Endodermal cell (in vitro differentiated cells): ENCODE results near the gene PRR4. TPM values are rescaled to one million over a fixed set of nuclear protein-coding genes. Genes with fewer than 3 reads are reported as not detected.

ENCODE experiments used
- DNase-seq: peaks from one replicate; pipeline ENCODE4 v3.0.0-alpha.2; 2017
- H3K27ac ChIP-seq: 2 replicates; pipeline ENCODE4 v1.5.1; 2013; ENCODE audit warnings: mild to moderate bottlenecking, low read depth, low read length, moderate library complexity
- H3K27me3 ChIP-seq: 2 replicates; pipeline ENCODE4 v1.6.1; 2013; ENCODE audit warnings: mild to moderate bottlenecking, low read length, moderate library complexity; ENCODE audit not compliant: insufficient read depth, control insufficient read depth, poor library complexity, severe bottlenecking
- H3K36me3 ChIP-seq: 2 replicates; pipeline ENCODE4 v1.7.0; 2013; ENCODE audit warnings: mild to moderate bottlenecking, low read length, moderate library complexity; ENCODE audit not compliant: control insufficient read depth, insufficient read depth
- H3K4me1 ChIP-seq: one replicate; pipeline ENCODE4 v1.7.0; 2013; ENCODE audit warnings: low read length; ENCODE audit not compliant: control insufficient read depth, insufficient read depth
- H3K4me3 ChIP-seq: 2 replicates; pipeline ENCODE4 v1.5.1; 2013; ENCODE audit warnings: mild to moderate bottlenecking, low read length, moderate library complexity
- H3K9ac ChIP-seq: 2 replicates; pipeline ENCODE4 v1.6.1; 2013; ENCODE audit warnings: mild to moderate bottlenecking, low read length, moderate library complexity; ENCODE audit not compliant: poor library complexity, severe bottlenecking; ENCODE audit errors: extremely low read depth
- H3K9me3 ChIP-seq: 2 replicates; pipeline ENCODE4 v1.6.1; 2013; ENCODE audit warnings: mild to moderate bottlenecking, low read length, moderate library complexity; ENCODE audit not compliant: control insufficient read depth
- H3K27ac Mint-ChIP-seq: 2 replicates; pipeline ENCODE4 v1.8.0; 2020; ENCODE audit warnings: mixed read lengths
- H3K27me3 Mint-ChIP-seq: 2 replicates; pipeline ENCODE4 v1.8.0; 2021; ENCODE audit warnings: mild to moderate bottlenecking, mixed read lengths; ENCODE audit not compliant: insufficient read depth
- H3K36me3 Mint-ChIP-seq: 2 replicates; pipeline ENCODE4 v1.8.0; 2020; ENCODE audit warnings: low read depth, mixed read lengths
- H3K4me1 Mint-ChIP-seq: 2 replicates; pipeline ENCODE4 v1.8.0; 2020; ENCODE audit warnings: mixed read lengths
- H3K4me3 Mint-ChIP-seq: 2 replicates; pipeline ENCODE4 v1.8.0; 2020; ENCODE audit warnings: mild to moderate bottlenecking, moderate library complexity, mixed read lengths
- H3K9me3 Mint-ChIP-seq: 2 replicates; pipeline ENCODE4 v1.8.0; 2020; ENCODE audit warnings: mild to moderate bottlenecking, mixed read lengths
- WGBS, 2 experiments: methylation state at CpG; one replicate each; pipeline versions ENCODE4 v1.1.5 to v1.1.7; 2013; ENCODE audit warnings: missing lambda C conversion rate in 2 of 2, mixed read lengths in 1 of 2; ENCODE audit not compliant: insufficient coverage in 1 of 2, insufficient read length in 1 of 2; 5-methylcytosine and 5-hydroxymethylcytosine counted together
- total RNA-seq, 2 donors: library from RNA; stranded (reverse); fragmentation: NEBNext Ultra II Directional in 1 of 2; extraction: Animal tissue kit (Norgen Biotek cat#: 25700) in 1 of 2; gene quantifications; 2 replicates in 1 of 2; 3 replicates in 1 of 2; pipeline ENCODE4 v1.2.1, GENCODE V29; 2021
- TF ChIP-seq, protein P1 (sequence below): fragments of 200-600 bp; sonication (generic); conservative IDR thresholded peaks from 2 replicates; pipeline ENCODE4 v1.5.0; 2021; ENCODE audit warnings: antibody characterized with exemption, mild to moderate bottlenecking

PRR4 gene
- total RNA-seq, 2 donors from 2014 or later = 3.8 to 7.9 TPM

DNA sequence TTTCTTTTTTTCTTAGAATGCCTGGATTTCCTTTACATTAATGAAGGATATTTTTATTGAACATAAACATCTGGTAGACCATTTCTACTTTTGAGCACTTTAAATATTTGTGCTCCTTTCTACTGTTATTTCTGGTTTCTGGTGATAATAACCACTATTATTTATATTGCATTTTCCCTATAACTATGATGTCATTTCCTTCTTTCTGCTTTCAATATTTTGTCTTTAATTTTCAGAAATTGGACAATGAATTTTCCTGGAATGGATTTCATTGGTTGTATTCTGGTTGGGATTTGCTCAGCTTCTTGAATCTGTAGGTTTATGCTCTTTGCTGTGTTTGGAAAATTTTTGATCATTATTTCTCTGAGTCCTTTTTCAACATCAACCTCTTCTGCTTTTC is 40.0 kb upstream of the PRR4 start:
- H3K9me3 ChIP-seq = no peaks in the 10 kb centered on the region
- peaks cover 2% of the 10 kb centered on the region for H3K4me1 ChIP-seq
- H3K36me3 ChIP-seq = no peaks in the 10 kb centered on the region
- no peaks in the 10 kb centered on the region for H3K27me3 ChIP-seq
- Mint-ChIP-seq H3K27me3 (no peaks in the 10 kb centered on the region), H3K4me1 (peaks cover 20% of the 10 kb centered on the region), H3K27ac (no peak overlapping the region), H3K36me3 (no peaks in the 10 kb centered on the region), H3K9me3 (no peaks in the 10 kb centered on the region), H3K4me3 (no peak overlapping the region)
- no peak overlapping the region for H3K9ac ChIP-seq
- H3K4me3 ChIP-seq = no peak overlapping the region
- no peak overlapping the region for H3K27ac ChIP-seq
- TF ChIP-seq, protein P1, sequence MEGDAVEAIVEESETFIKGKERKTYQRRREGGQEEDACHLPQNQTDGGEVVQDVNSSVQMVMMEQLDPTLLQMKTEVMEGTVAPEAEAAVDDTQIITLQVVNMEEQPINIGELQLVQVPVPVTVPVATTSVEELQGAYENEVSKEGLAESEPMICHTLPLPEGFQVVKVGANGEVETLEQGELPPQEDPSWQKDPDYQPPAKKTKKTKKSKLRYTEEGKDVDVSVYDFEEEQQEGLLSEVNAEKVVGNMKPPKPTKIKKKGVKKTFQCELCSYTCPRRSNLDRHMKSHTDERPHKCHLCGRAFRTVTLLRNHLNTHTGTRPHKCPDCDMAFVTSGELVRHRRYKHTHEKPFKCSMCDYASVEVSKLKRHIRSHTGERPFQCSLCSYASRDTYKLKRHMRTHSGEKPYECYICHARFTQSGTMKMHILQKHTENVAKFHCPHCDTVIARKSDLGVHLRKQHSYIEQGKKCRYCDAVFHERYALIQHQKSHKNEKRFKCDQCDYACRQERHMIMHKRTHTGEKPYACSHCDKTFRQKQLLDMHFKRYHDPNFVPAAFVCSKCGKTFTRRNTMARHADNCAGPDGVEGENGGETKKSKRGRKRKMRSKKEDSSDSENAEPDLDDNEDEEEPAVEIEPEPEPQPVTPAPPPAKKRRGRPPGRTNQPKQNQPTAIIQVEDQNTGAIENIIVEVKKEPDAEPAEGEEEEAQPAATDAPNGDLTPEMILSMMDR = no peak
- no peak for DNase-seq

DNA sequence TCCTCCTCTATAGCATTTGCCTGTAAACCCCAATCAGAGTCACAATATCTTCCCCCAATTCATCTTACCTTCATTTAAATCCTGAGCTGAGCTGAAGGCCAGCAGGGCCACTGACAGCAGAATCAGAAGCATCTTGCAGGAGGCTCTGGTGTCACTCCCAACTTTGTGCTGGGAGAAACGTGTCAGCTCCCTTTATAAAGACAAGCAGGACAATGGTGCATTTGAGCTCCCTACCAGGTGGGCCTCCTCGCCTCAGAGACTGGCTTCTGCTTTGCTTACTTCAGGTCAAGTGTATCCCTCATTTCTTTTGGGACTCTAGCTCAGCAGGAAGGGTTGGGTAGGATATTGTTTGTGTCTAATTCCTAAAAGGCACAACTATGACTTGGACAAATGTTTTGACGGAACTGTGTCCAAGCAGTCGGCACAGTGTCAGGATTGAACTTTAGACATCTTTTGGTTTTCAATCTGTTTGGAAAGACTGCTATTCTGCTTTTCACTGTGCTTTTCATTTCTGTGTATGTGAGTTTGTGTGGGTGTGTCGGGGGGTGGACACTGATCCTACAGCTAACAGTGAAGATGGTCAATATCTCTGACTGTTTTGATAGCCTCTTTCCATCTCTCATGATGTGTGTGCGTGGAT is 34.9 kb upstream of the PRR4 start, which contains the start of gene PRH1:
Gene PRH1 (minus strand): TSS at position 170 of the 640 bp plus-strand sequence. CDS start 38 bp downstream, at position 132.
- no peaks in the 10 kb centered on the region for H3K9me3 Mint-ChIP-seq
- DNase-seq = no peak
- H3K4me3 Mint-ChIP-seq = no peak within 1 kb of the TSS
- no peak within 1 kb of the TSS for H3K9ac ChIP-seq
- H3K4me1 Mint-ChIP-seq = peaks cover 3% of the 10 kb centered on the region
- H3K27me3 ChIP-seq = no peaks in the 10 kb centered on the region
- no peaks in the 10 kb centered on the region for H3K27me3 Mint-ChIP-seq
- H3K36me3 Mint-ChIP-seq = peaks cover 13% of the 10 kb centered on the region
- TF ChIP-seq, protein P1 = no peak
- H3K4me1 ChIP-seq = no peaks in the 10 kb centered on the region
- no peaks in the 10 kb centered on the region for H3K36me3 ChIP-seq
- H3K27ac Mint-ChIP-seq = no peak within 1 kb of the TSS
- H3K9me3 ChIP-seq = no peaks in the 10 kb centered on the region
- 80 to 96% methylated on average over 4 to 6 of the region's 6 CpGs for WGBS, 2 experiments
- H3K27ac ChIP-seq = no peak within 1 kb of the TSS
- H3K4me3 ChIP-seq = no peak within 1 kb of the TSS

DNA sequence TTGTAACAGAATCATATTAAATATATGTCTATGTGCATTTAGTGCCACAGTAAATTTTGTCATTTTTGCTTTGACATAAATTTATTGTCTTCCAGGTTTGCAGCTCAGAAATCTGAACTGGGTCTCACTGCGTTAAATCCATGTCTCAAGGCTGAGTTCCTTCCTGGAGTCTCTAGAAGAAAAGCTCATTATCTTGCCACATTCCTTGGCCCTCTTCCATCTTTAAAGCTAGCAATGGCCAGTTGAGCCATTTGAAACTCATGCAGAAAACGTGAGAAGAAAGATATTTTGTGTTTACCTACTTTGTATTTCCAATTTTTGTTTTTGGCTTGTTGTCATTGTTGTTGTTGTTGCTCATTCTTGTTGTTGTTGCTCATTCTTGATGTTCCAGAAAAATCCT is 24.1 kb upstream of the PRR4 start:
- peaks cover 2% of the 10 kb centered on the region for H3K4me1 Mint-ChIP-seq
- Histone ChIP-seq H3K27ac (no peak overlapping the region), H3K9ac (no peak overlapping the region), H3K9me3 (no peaks in the 10 kb centered on the region), H3K36me3 (no peaks in the 10 kb centered on the region), H3K27me3 (no peaks in the 10 kb centered on the region), H3K4me3 (no peak overlapping the region), H3K4me1 (no peaks in the 10 kb centered on the region)
- no peak for DNase-seq
- H3K4me3 Mint-ChIP-seq = no peak overlapping the region
- H3K9me3 Mint-ChIP-seq = no peaks in the 10 kb centered on the region
- peaks cover 19% of the 10 kb centered on the region for H3K36me3 Mint-ChIP-seq
- H3K27ac Mint-ChIP-seq = no peak overlapping the region
- TF ChIP-seq, protein P1 = no peak
- whole genome bisulfite sequencing, 2 experiments = 92 to 100% methylated on average over 1 to 2 of the region's 2 CpGs
- H3K27me3 Mint-ChIP-seq = no peaks in the 10 kb centered on the region
